Measurements from ENCODE around the gene RPTOR.
"Not testable (repeated sequence)": the region's sequence is repeated elsewhere in the genome, so short reads cannot be mapped to it uniquely, and the experiment has no call there.

The RPTOR gene

GRCh38 chr17:80698297-80698696 lies 153.7 kb downstream of the RPTOR start:
- ATAC-seq = no peak
- Mint-ChIP-seq H3K9me3 (peaks cover 5% of the 10 kb centered on the region), H3K36me3 (peaks cover 14% of the 10 kb centered on the region), H3K4me1 (peaks cover 70% of the 10 kb centered on the region), H3K27ac (no peak overlapping the region), H3K4me3 (no peak overlapping the region)
- no peak for DNase-seq (ENCODE audit: low spot score in 2 of 2)

- not testable (repeated sequence) for ATAC-seq; H3K4me3 Mint-ChIP-seq; H3K9me3 Mint-ChIP-seq; H3K27ac Mint-ChIP-seq; DNase-seq (ENCODE audit: low spot score in 2 of 2)
- Mint-ChIP-seq H3K36me3 (peaks cover 14% of the 10 kb centered on the region), H3K4me1 (peaks cover 78% of the 10 kb centered on the region)
These were observed 154.6 kb downstream of the RPTOR start for GRCh38 chr17:80699205-80699604.

GRCh38 chr17:80701730-80702129 lies 157.1 kb downstream of the RPTOR start:
- ATAC-seq = no peak
- Mint-ChIP-seq H3K9me3 (peaks cover 5% of the 10 kb centered on the region), H3K27ac (peak overlapping the region; percentile 34), H3K4me1 (peaks cover 81% of the 10 kb centered on the region), H3K4me3 (no peak overlapping the region), H3K36me3 (peaks cover 14% of the 10 kb centered on the region)
- no peak for DNase-seq (ENCODE audit: low spot score in 2 of 2)

GRCh38 chr17:80702315-80703141 lies 157.9 kb downstream of the RPTOR start:
- ATAC-seq (no peak), DNase-seq (ENCODE audit: low spot score in 2 of 2) (no peak)
- no peak overlapping the region for H3K4me3 Mint-ChIP-seq
- peak overlapping the region; percentile 74 for H3K27ac Mint-ChIP-seq
- H3K4me1 Mint-ChIP-seq = peaks cover 73% of the 10 kb centered on the region
- peaks cover 5% of the 10 kb centered on the region for H3K9me3 Mint-ChIP-seq
- peaks cover 14% of the 10 kb centered on the region for H3K36me3 Mint-ChIP-seq

GRCh38 chr17:80703142-80703478 lies 158.5 kb downstream of the RPTOR start:
- Mint-ChIP-seq H3K9me3 (peaks cover 5% of the 10 kb centered on the region), H3K36me3 (peaks cover 14% of the 10 kb centered on the region), H3K4me3 (no peak overlapping the region), H3K27ac (peak overlapping the region; percentile 74), H3K4me1 (peaks cover 68% of the 10 kb centered on the region)
- DNase-seq (ENCODE audit: low spot score in 2 of 2) (no peak), ATAC-seq (peak; percentile 40)

GRCh38 chr17:80704381-80704819 lies 159.8 kb downstream of the RPTOR start:
- Mint-ChIP-seq H3K4me3 (no peak overlapping the region), H3K9me3 (peaks cover 5% of the 10 kb centered on the region), H3K27ac (peak overlapping the region; percentile 74), H3K36me3 (peaks cover 18% of the 10 kb centered on the region), H3K4me1 (peaks cover 67% of the 10 kb centered on the region)
- no peak for DNase-seq (ENCODE audit: low spot score in 2 of 2)
- ATAC-seq = peak; percentile 20

GRCh38 chr17:80704894-80705293 lies 160.3 kb downstream of the RPTOR start:
- Mint-ChIP-seq H3K36me3 (peaks cover 20% of the 10 kb centered on the region), H3K4me1 (peaks cover 68% of the 10 kb centered on the region), H3K9me3 (peaks cover 3% of the 10 kb centered on the region), H3K4me3 (no peak overlapping the region), H3K27ac (peak overlapping the region; percentile 74)
- DNase-seq (ENCODE audit: low spot score in 2 of 2) (no peak), ATAC-seq (no peak)

- peaks cover 15% of the 10 kb centered on the region for H3K36me3 Mint-ChIP-seq
- DNase-seq (ENCODE audit: low spot score in 2 of 2) (no peak), ATAC-seq (no peak)
- peak overlapping the region; percentile 60 for H3K27ac Mint-ChIP-seq
- no peak overlapping the region for H3K4me3 Mint-ChIP-seq
- no peaks in the 10 kb centered on the region for H3K9me3 Mint-ChIP-seq
- peaks cover 69% of the 10 kb centered on the region for H3K4me1 Mint-ChIP-seq
These were observed 161.3 kb downstream of the RPTOR start for GRCh38 chr17:80705988-80706387.

- Mint-ChIP-seq H3K36me3 (peaks cover 15% of the 10 kb centered on the region), H3K4me1 (peaks cover 72% of the 10 kb centered on the region), H3K9me3 (no peaks in the 10 kb centered on the region), H3K4me3 (no peak overlapping the region), H3K27ac (peak overlapping the region; percentile 60)
- ATAC-seq = no peak
- DNase-seq (ENCODE audit: low spot score in 2 of 2) = no peak
These were observed 161.8 kb downstream of the RPTOR start for GRCh38 chr17:80706463-80706867.

GRCh38 chr17:80708480-80708879 lies 163.8 kb downstream of the RPTOR start:
- ATAC-seq (peak; percentile 67), DNase-seq (ENCODE audit: low spot score in 2 of 2) (no peak)
- H3K36me3 Mint-ChIP-seq = peaks cover 15% of the 10 kb centered on the region
- H3K4me1 Mint-ChIP-seq = peaks cover 70% of the 10 kb centered on the region
- no peaks in the 10 kb centered on the region for H3K9me3 Mint-ChIP-seq
- H3K27ac Mint-ChIP-seq = peak overlapping the region; percentile 50
- H3K4me3 Mint-ChIP-seq = peak overlapping the region; percentile 67

- Mint-ChIP-seq H3K4me3 (peak overlapping the region; percentile 67), H3K27ac (peak overlapping the region; percentile 50), H3K36me3 (peaks cover 15% of the 10 kb centered on the region), H3K9me3 (no peaks in the 10 kb centered on the region), H3K4me1 (peaks cover 63% of the 10 kb centered on the region)
- DNase-seq (ENCODE audit: low spot score in 2 of 2) (no peak), ATAC-seq (peak; percentile 32)
These were observed 164.6 kb downstream of the RPTOR start for GRCh38 chr17:80709090-80709695.

- Mint-ChIP-seq H3K4me1 (peaks cover 52% of the 10 kb centered on the region), H3K36me3 (peaks cover 15% of the 10 kb centered on the region), H3K27ac (peak overlapping the region; percentile 50), H3K4me3 (peak overlapping the region; percentile 67), H3K9me3 (no peaks in the 10 kb centered on the region)
- no peak for ATAC-seq
- DNase-seq (ENCODE audit: low spot score in 2 of 2) = no peak
These were observed 166.2 kb downstream of the RPTOR start for GRCh38 chr17:80710714-80711302.

- Mint-ChIP-seq H3K4me1 (peaks cover 50% of the 10 kb centered on the region), H3K27ac (peak overlapping the region; percentile 0), H3K9me3 (no peaks in the 10 kb centered on the region), H3K4me3 (peak overlapping the region; percentile 51), H3K36me3 (peaks cover 18% of the 10 kb centered on the region)
- no peak for DNase-seq (ENCODE audit: low spot score in 2 of 2)
- peak; percentile 36 for ATAC-seq
These were observed 167.5 kb downstream of the RPTOR start for GRCh38 chr17:80712089-80712488.

GRCh38 chr17:80712606-80713005 lies 168.0 kb downstream of the RPTOR start:
- DNase-seq (ENCODE audit: low spot score in 2 of 2) = no peak
- Mint-ChIP-seq H3K4me1 (peaks cover 50% of the 10 kb centered on the region), H3K9me3 (no peaks in the 10 kb centered on the region), H3K4me3 (peak overlapping the region; percentile 51), H3K36me3 (peaks cover 21% of the 10 kb centered on the region), H3K27ac (peak overlapping the region; percentile 0)
- ATAC-seq = no peak

- Mint-ChIP-seq H3K4me1 (peaks cover 53% of the 10 kb centered on the region), H3K9me3 (no peaks in the 10 kb centered on the region), H3K36me3 (peaks cover 5% of the 10 kb centered on the region), H3K4me3 (no peak overlapping the region), H3K27ac (no peak overlapping the region)
- ATAC-seq (no peak), DNase-seq (ENCODE audit: low spot score in 2 of 2) (no peak)
These were observed 172.5 kb downstream of the RPTOR start for GRCh38 chr17:80716986-80717719.

Data from stimulated activated effector memory CD8-positive, alpha-beta T cell treated with anti-CD3 and anti-CD28 coated beads, Interleukin-12 subunit alpha, Interleukin-12 subunit beta, amount 100 ng/mL, for 72 hours (primary cell).